Sciatic nerve (tissue), 2 donors: ENCODE measurements around the gene DDX43. TPM values are rescaled to one million over a fixed set of nuclear protein-coding genes. Genes with fewer than 3 reads are reported as not detected.
"Not testable (repeated sequence)": the region's sequence is repeated elsewhere in the genome, so short reads cannot be mapped to it uniquely, and the experiment has no call there.

Experiments
- ATAC-seq: fragments of 200-7000 bp; cut with Tn5 transposase; one replicate; pipeline ENCODE4 v1.9.1; 2020; ENCODE audit warnings: mild to moderate bottlenecking, moderate library complexity
- DNase-seq: peaks from one replicate; pipeline ENCODE4 v3.0.0-alpha.2; 2020; ENCODE audit warnings: low spot score
- intact Hi-C: fragments of 100-400 bp; cut with DNase I; formaldehyde crosslinking; loops from one replicate; pipeline ENCODE4 v1.14.2; 2022
- total RNA-seq: library from RNA; stranded (reverse); fragmentation: NEBNext Ultra II Directional; extraction: Animal tissue kit (Norgen Biotek cat#: 25700); gene quantifications from one replicate; pipeline ENCODE4 v1.2.1, GENCODE V29; 2021
- donor health status: DM: no; HTN: no; CAD: no.
- donor health status: DM: no; HTN: no; CAD: no.

Gene DDX43
- 0.89 TPM for total RNA-seq

GRCh38 chr6:73394577-73395354 is at the start of gene DDX43:
TSS of gene DDX43 (plus strand) at chr6:73394828. CDS start at chr6:73394906, 78 bp downstream.
- DNase-seq: peak; percentile 67
- ATAC-seq: peak; percentile 88

GRCh38 chr6:73348550-73349204 is 46.0 kb upstream of the DDX43 start:
- DNase-seq: no peak
- ATAC-seq: no peak
- intact Hi-C loops: no loop called here

More at GRCh38 chr6:73394577-73395354, at the start of gene DDX43:
- intact Hi-C loops: no loop called here

- no peak for ATAC-seq
- intact Hi-C loops: no loop called here
Observed at GRCh38 chr6:73349311-73349710, 45.3 kb upstream of the DDX43 start.

GRCh38 chr6:73353636-73354593 is 40.7 kb upstream of the DDX43 start, which contains the start of gene DPPA5:
TSS of gene DPPA5 (minus strand) at chr6:73354276. CDS start at chr6:73354225, 51 bp downstream.
- intact Hi-C loops: no loop called here
- no peak for DNase-seq
- no peak for ATAC-seq

More at GRCh38 chr6:73349311-73349710, 45.3 kb upstream of the DDX43 start:
- no peak for DNase-seq

- intact Hi-C loops: no loop called here
- DNase-seq (no peak), ATAC-seq (no peak)
Observed at GRCh38 chr6:73362358-73362757, 32.3 kb upstream of the DDX43 start, which contains the start of gene KHDC3L. TSS of gene KHDC3L (plus strand) at chr6:73362658. CDS start at chr6:73362730, 72 bp downstream.

GRCh38 chr6:73362869-73363536 is 31.6 kb upstream of the DDX43 start:
- intact Hi-C loops: no loop called here
- ATAC-seq (no peak), DNase-seq (no peak)

GRCh38 chr6:73363537-73363875 is 31.1 kb upstream of the DDX43 start:
- intact Hi-C loops: no loop called here
- no peak for DNase-seq
- ATAC-seq: no peak

GRCh38 chr6:73364121-73364520 is 30.5 kb upstream of the DDX43 start:
- DNase-seq: no peak
- intact Hi-C loops: no loop called here
- ATAC-seq: no peak

- DNase-seq: no peak
- intact Hi-C loops: no loop called here
- ATAC-seq: no peak
Observed at GRCh38 chr6:73364549-73364948, 30.1 kb upstream of the DDX43 start.

GRCh38 chr6:73367761-73368355 is 26.8 kb upstream of the DDX43 start:
- intact Hi-C loops: loop anchor here (5.0 kb wide), 1 partner anchor 644 kb away; no protein-coding TSS in a partner anchor
- DNase-seq: no peak
- ATAC-seq: no peak

GRCh38 chr6:73368675-73369074 is 26.0 kb upstream of the DDX43 start:
- intact Hi-C loops: loop anchor here (5.0 kb wide), 1 partner anchor 644 kb away; no protein-coding TSS in a partner anchor
- ATAC-seq (no peak), DNase-seq (no peak)

- no peak for DNase-seq
- ATAC-seq: no peak
- intact Hi-C loops: loop anchor here (5.0 kb wide), 1 partner anchor 643 kb away; no protein-coding TSS in a partner anchor
Observed at GRCh38 chr6:73369157-73369556, 25.5 kb upstream of the DDX43 start.

- ATAC-seq (no peak), DNase-seq (no peak)
- intact Hi-C loops: loop anchor here (5.0 kb wide), 1 partner anchor 643 kb away; no protein-coding TSS in a partner anchor
Observed at GRCh38 chr6:73369563-73369962, 25.1 kb upstream of the DDX43 start, which contains the start of gene OOEP. TSS of gene OOEP (minus strand) at chr6:73369897. CDS start at chr6:73369792, 105 bp downstream.

- intact Hi-C loops: no loop called here
- no peak for DNase-seq
- ATAC-seq: no peak
Observed at GRCh38 chr6:73371984-73372383, 22.6 kb upstream of the DDX43 start.

- no peak for ATAC-seq
- intact Hi-C loops: no loop called here
- DNase-seq: no peak
Observed at GRCh38 chr6:73372516-73372915, 22.1 kb upstream of the DDX43 start.

- intact Hi-C loops: no loop called here
- ATAC-seq (no peak), DNase-seq (no peak)
Observed at GRCh38 chr6:73375216-73375615, 19.4 kb upstream of the DDX43 start.

- intact Hi-C loops: no loop called here
- no peak for DNase-seq
- no peak for ATAC-seq
Observed at GRCh38 chr6:73377225-73377624, 17.4 kb upstream of the DDX43 start.

GRCh38 chr6:73381531-73381930 is 13.1 kb upstream of the DDX43 start:
- intact Hi-C loops, ATAC-seq, DNase-seq: not testable (repeated sequence)
